ENCODE measurements around the gene LANCL2.

DNA sequence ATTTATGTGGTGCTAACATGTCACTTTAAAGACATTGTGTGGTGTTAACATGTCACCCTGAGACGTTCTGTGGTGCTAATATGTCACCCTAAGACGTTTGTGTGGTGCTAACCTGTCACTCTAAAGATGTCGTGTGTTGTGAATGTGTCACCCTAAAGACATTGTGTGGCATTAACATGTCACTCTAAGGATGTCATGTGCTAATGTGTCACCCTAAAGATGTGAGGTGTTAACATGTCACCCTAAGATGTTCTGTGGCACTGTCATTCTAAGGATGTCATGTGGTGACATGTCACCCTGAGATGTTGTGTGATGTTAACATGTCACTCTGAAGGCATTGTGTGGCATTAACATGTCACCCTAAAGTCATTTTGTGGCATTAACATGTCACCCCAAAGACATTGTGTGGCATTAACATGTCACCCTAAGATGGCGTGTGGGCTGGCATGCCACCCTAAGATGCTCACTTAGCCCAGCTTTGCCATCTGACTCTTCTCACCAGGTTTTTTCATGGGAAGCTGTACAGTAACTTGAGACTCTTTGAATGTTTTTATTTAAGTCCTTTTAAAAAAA, 45.6 kb downstream of the LANCL2 start:
- TF ChIP-seq POLR2A (IDR thresholded peaks at IDR 0.05; ENCODE audit: low read depth, low read length) (no peak), POLR2AphosphoS5 (IDR thresholded peaks at IDR 0.05; ENCODE audit: low read depth, low read length) (no peak)
